NCI-H345 treated with DMSO at 0.1 percent for 48 hours (cell line): ENCODE measurements around the gene ELF2.
"Not testable (repeated sequence)": the region's sequence is repeated elsewhere in the genome, so short reads cannot be mapped to it uniquely, and the experiment has no call there.

Experiments used
- DNase-seq: peaks from one replicate; lab custom pipeline; 2025; ENCODE audit not compliant: unreplicated experiment; lab: John Stamatoyannopoulos, UW

ELF2 gene

GRCh38 chr4:139177049-139177868, at the start of gene ELF2:
TSS of gene ELF2 (minus strand) at chr4:139177218. CDS start at chr4:139137701, 39,517 bp downstream.
- peak; percentile 67 for DNase-seq

- DNase-seq: no peak
Observed at GRCh38 chr4:139223682-139224317, 46.8 kb upstream of the ELF2 start.

GRCh38 chr4:139222215-139222614, 45.2 kb upstream of the ELF2 start:
- no peak for DNase-seq

- DNase-seq: no peak
Observed at GRCh38 chr4:139221687-139222086, 44.7 kb upstream of the ELF2 start.

GRCh38 chr4:139219450-139220055, 42.5 kb upstream of the ELF2 start:
- DNase-seq: no peak

GRCh38 chr4:139214039-139214534, 37.1 kb upstream of the ELF2 start:
- no peak for DNase-seq

- DNase-seq: not testable (repeated sequence)
Observed at GRCh38 chr4:139213633-139214032, 36.6 kb upstream of the ELF2 start.

- DNase-seq: no peak
Observed at GRCh38 chr4:139212900-139213299, 35.9 kb upstream of the ELF2 start.

- DNase-seq: no peak
Observed at GRCh38 chr4:139210486-139210885, 33.5 kb upstream of the ELF2 start.

- no peak for DNase-seq
Observed at GRCh38 chr4:139209470-139210063, 32.5 kb upstream of the ELF2 start.

- no peak for DNase-seq
Observed at GRCh38 chr4:139208404-139208945, 31.5 kb upstream of the ELF2 start.

GRCh38 chr4:139207873-139208403, 30.9 kb upstream of the ELF2 start:
- DNase-seq: no peak

GRCh38 chr4:139207247-139207646, 30.2 kb upstream of the ELF2 start:
- no peak for DNase-seq

- no peak for DNase-seq
Observed at GRCh38 chr4:139202991-139203390, 26.0 kb upstream of the ELF2 start.

GRCh38 chr4:139200506-139200905, 23.5 kb upstream of the ELF2 start:
- no peak for DNase-seq

- no peak for DNase-seq
Observed at GRCh38 chr4:139200102-139200501, 23.1 kb upstream of the ELF2 start.

- not testable (repeated sequence) for DNase-seq
Observed at GRCh38 chr4:139197214-139197613, 20.2 kb upstream of the ELF2 start.

GRCh38 chr4:139196462-139196861, 19.4 kb upstream of the ELF2 start:
- no peak for DNase-seq

GRCh38 chr4:139191373-139191772, 14.4 kb upstream of the ELF2 start:
- DNase-seq: no peak

GRCh38 chr4:139189972-139190371, 13.0 kb upstream of the ELF2 start:
- DNase-seq: no peak

GRCh38 chr4:139189417-139189749, 12.4 kb upstream of the ELF2 start:
- no peak for DNase-seq
